Fibroblast of skin of left biceps (primary cell): ENCODE results near the gene BEST4.
"Not testable (repeated sequence)": the region's sequence is repeated elsewhere in the genome, so short reads cannot be mapped to it uniquely, and the experiment has no call there.

Experiments
- DNase-seq, 2 experiments: peaks; one replicate each; pipeline ENCODE4 v3.0.0-alpha.2; 2013; ENCODE audit warnings: low read depth in 2 of 2

BEST4 gene

DNA sequence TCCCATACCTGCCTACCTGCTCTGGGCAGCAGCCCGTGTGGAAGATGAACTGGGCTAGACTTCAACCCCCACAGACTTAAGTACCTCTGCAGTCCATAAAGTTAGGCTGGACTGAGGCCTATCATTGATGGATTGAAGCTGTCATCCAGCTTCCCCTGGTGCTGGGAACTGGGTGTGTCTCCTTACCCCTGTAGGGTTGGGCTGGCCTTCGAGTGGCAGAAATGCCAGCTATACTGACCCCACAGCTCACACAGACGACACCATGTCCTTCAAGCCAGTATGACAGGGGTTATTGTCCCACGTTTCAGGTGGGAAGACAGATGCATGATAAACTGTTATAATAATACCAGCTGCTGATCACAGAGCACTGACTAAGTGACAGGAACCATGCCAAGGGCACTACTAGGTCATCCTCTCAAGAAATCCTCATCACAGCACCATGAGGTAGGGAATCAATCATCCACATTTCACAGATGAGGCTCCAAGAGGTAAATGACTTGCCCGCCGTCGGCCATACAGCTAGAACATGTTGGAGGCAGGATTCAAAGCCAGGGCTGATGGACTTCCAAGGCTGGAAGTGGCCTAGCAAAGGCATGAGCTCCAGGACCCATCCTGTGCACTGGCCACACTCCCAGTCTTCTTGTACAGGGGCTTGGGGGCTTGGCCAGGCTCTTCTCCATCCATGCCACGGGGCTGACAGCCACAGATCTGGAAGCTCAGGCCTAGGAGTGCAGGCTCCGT lies at the start of gene BEST4:
BEST4 (minus strand) TSS at position 51 of the 741 bp plus-strand sequence. CDS start 465 bp downstream, outside the sequence.
- no peak for DNase-seq

- peak; percentile 45 to 49 for DNase-seq
Observed at GRCh38 chr1:44835738-44836675, 48.0 kb upstream of the BEST4 start.

- no peak for DNase-seq
Observed at GRCh38 chr1:44834328-44834727, 46.4 kb upstream of the BEST4 start.

DNA sequence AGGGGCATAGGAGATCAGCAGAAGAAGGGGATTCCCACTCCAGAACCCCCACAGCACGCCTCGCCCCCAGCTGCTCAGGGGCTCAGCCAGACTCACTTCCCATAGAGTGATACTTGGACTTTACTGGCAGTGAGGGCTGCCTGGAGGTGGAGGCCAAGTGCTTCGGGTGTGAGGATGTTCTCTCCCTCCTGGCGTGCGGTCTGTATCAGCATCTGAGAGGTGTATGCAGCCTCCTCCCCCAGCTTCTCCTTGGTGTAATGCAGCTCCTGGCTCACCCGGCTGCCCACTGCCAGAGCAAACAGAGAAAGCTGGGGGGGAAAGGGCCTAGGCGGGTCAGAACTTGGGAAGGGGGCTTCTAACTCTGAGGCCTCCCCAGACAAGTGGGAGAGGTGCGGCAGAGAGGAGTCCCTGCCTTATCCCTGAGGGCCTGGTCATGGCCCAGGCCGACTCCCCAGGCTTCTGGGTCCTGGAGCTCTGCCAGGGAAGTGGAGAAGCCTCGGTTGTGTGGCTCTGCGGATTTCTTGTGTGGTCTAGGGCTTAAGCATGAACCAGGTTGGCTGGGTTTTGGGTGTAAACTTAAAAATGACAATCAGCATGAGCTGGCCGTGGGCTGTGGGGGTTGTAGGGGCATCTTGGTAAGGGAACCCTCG lies 44.2 kb upstream of the BEST4 start:
- no peak for DNase-seq

- DNase-seq: no peak
Observed at GRCh38 chr1:44831516-44831915, 43.5 kb upstream of the BEST4 start.

GRCh38 chr1:44830900-44831304 lies 42.9 kb upstream of the BEST4 start:
- DNase-seq: no peak

DNA sequence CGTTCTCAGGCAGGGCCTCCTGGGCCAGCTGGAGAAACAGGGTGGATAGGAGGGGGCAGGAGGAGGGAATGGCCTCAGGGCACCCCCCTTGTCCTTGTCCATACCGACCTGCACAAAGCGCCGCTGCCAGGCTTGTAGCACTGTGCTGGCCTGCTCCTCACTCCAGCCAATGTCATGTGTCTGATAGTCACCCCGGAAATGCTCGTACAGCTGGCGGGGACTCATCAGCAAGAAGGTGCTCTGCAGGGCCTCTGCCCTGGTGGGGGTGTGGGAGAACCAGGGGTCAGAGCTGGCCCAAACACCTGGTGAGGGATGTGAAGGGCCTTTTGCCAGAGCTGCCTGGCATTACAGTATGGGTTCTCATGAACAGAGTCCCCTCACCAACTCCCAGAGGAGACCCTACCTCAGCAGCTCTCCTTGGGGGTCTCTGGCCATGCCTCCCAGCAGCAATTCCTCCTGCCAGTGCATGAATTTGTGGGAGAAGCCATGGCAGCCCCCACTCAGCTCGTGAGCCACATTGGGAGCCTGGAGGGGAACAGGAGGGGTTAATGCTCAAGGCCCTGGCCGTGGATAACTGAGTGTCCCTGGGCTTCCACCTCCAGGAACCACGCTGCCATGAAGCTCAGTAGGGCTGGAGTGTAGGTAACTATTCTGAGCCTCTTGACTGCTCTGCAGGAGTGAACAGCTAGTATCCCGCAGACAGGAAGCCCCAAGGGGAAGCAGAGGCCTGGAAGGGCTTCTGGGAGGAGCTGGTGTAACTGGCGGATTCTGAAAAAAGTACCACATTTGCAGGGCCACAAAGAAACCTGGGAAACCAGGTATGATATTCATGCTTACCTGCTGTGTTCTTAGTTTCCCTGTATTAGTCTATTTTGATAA lies 41.8 kb upstream of the BEST4 start:
- no peak for DNase-seq

GRCh38 chr1:44828841-44829440 lies 41.0 kb upstream of the BEST4 start:
- no peak for DNase-seq

- DNase-seq: no peak
Observed at GRCh38 chr1:44828003-44828651, 40.2 kb upstream of the BEST4 start.

- DNase-seq: no peak
Observed at GRCh38 chr1:44827197-44828002, 39.4 kb upstream of the BEST4 start.

DNA sequence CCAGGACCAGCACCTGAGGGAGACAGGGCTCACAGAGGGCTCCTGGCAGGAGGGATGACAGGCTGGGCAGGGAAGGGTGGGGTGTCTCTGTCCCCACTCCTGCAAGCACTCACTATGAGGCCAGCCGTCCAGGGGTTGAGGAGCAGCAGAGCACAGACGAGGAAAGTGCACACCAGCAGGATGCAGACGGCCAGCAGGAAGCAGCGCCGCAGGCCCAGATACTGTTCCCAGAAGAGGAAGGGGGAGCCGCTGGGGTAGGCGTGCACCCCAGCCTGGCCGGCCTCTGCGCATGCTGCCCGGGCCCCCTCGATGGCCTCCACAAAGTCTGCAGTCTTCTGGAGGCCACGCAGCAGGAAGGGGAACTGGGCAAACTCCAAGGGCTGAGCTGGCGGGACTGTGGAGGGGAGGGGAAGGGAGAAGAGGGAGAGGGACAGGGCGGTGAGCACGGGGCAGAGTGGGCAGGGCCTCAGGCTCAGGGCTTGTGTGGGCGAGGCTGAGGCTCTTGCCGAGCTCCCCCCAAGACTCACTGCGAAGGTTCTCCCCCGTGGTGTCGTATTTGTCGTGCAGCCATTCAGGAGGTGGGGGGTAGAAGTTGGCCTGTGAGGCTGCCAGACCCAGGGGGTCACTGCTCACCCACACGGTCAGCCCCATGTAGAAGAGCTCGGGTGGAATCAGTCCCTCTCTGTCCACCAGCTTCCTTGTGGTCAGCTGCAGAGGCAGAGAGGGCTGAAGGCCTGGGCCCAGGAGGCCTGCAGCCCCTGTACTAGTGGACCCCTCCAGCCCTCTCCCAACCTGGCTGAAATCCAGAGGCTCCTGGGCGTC lies 38.6 kb upstream of the BEST4 start:
- no peak for DNase-seq

DNA sequence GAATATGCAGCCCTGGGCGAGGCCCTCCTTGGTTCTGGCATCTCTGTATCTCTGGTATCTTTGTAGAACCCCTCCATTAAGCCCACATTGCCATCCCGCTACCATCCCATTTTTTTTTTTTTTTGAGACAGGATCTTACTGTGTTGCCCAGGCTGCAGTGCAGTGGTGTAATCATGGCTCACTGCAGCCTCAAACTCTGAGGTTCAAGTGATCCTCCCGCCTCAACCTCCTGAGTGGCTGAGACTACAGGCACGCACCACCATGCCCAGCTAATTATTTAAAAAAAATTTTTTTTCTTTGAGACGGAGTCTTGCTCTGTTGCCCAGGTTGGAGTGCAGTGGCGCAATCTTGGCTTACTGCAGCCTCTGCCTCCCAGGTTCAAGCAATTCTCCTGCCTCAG lies 36.4 kb upstream of the BEST4 start:
- DNase-seq: not testable (repeated sequence)

DNA sequence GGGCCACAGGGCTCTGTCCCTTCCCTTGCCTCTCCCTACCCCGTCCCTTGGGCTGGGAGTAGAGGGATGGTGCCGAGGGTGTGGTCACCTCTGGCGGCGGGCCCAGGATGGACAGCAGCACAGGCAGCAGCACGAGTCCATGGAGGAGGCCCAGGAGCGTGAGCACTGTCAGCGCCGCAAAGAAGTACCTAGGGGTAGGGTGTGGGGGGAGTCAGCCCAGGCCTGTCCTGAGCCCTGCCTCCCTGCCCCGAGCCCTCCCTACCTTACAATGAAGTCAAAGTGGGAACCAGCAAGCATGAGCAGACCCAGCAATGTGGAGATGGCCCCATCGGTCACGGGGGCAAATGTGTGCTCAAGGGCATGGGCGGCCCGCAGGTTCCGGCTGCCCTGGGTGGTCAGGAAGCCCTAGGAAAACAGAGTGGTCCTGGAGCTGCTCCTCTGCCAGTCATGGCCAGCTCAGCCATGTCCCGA lies 35.0 kb upstream of the BEST4 start:
- DNase-seq: no peak

GRCh38 chr1:44822131-44822701 lies 34.2 kb upstream of the BEST4 start:
- no peak for DNase-seq

GRCh38 chr1:44821240-44821715 lies 33.3 kb upstream of the BEST4 start:
- no peak for DNase-seq

DNA sequence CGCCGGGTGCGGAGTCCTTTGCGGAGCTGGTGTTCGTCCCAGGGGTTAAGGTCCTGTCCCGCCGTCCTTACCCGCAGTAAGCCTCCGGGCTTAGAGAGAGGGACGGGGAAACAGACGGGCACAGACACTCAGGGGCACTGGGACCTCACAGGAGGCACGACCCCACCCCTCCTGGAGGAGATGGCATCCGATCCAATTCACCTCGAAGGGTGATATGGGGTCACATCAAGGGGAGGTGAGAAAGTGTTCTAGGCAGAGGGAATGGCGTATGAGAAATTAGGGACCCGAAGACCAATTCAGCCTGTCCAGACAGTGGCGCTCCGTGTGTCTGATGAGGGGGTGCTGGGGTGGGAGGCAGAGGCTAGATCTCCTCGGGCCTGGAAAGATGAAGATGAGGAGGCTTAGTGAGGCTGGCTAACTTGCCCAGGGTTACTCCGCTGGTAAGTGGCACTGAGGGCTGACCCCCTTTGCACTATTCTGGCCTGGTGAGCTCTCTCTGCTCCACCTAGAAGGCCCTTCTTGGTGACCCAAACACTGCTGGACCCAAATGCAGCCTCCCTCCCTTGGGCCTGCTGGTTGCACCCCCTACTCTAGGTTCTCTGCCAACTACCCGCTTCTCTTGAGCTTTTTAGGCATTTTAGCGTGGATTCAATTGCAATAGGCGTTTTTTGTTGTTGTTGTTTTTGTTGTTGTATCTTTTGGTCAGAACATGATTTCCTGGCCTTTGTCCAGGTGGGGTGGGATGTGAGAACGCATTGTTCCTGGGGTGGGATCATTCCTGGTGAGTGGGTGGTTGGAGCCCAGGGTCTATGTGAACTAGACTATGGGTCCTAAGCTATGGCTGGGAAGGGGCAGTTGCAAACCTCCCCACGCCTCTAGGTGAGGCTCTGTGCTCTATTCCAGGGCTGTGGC lies 32.6 kb upstream of the BEST4 start:
- no peak for DNase-seq
